GM12878 (cell line): ENCODE data around the gene MYB. TPM values are rescaled to one million over a fixed set of nuclear protein-coding genes. Genes with fewer than 3 reads are reported as not detected.

Experiments
- ATAC-seq: fragments of 200-7000 bp; cut with Tn5 transposase; 3 replicates; pipeline ENCODE4 v1.9.1; 2020; ENCODE audit warnings: mild to moderate bottlenecking, moderate library complexity
- BruUV-seq: library from RNA; stranded (reverse); fragments of 400-500 nt; replicated peaks from 2 replicates; lab custom pipeline; 2021; lab: Mats Ljungman, UMichigan
- CTCF ChIA-PET: fragments of 300-600 bp; sonication (Branson Sonifier 250); formaldehyde crosslinking; extraction: SDS; loops from one replicate; lab custom pipeline; 2021; ENCODE audit warnings: inconsistent platforms; lab: Yijun Ruan, JAX
- POLR2A ChIA-PET: fragments of 350-600 bp; formaldehyde crosslinking; extraction: SDS; loops from one replicate; lab custom pipeline; 2021; ENCODE audit warnings: inconsistent platforms; lab: Charles Lee
- RAD21 ChIA-PET: fragments of 300-600 bp; sonication (Branson Sonifier 250); formaldehyde crosslinking; loops from one replicate; lab custom pipeline; 2023; ENCODE audit warnings: antibody characterized with exemption; ENCODE audit not compliant: unreplicated experiment; lab: Charles Lee
- SMC1A ChIA-PET: fragments of 300-600 bp; sonication (Branson Sonifier 250); formaldehyde crosslinking; loops from one replicate; lab custom pipeline; 2023; ENCODE audit not compliant: unreplicated experiment, uncharacterized antibody; lab: Charles Lee
- DNase-seq: peaks from one replicate; pipeline ENCODE4 v3.0.0-alpha.2; 2011; ENCODE audit warnings: low read depth, low spot score
- FAIRE-seq: peaks from 3 replicates; lab custom pipeline; 2011; peaks lifted over from hg19 to GRCh38; lab: Jason Lieb, UNC
- H2AFZ ChIP-seq: 2 replicates; pipeline ENCODE4 v1.6.0; 2011; ENCODE audit warnings: low read depth, low read length, control low read depth; ENCODE audit not compliant: control insufficient read depth
- H3K27ac ChIP-seq: 2 replicates; pipeline ENCODE4 v1.5.1; 2011; ENCODE audit warnings: control low read depth; ENCODE audit not compliant: control insufficient read depth, insufficient read depth
- H3K27me3 ChIP-seq, 2 experiments: replicated peaks in 1 of 2; 2 replicates each; pipeline versions ENCODE4 v1.6.0 to v1.6.1; 2011; ENCODE audit warnings: low read length in 1 of 2; ENCODE audit not compliant: control insufficient read depth in 2 of 2, insufficient read depth in 2 of 2
- H3K36me3 ChIP-seq, 2 experiments: 2 replicates each; pipeline ENCODE4 v1.5.1; 2011; ENCODE audit warnings: low read length in 1 of 2; ENCODE audit not compliant: control insufficient read depth in 2 of 2, insufficient read depth in 2 of 2
- H3K4me1 ChIP-seq: 2 replicates; pipeline ENCODE4 v1.6.1; 2011; ENCODE audit warnings: mild to moderate bottlenecking, low read length, moderate library complexity, mixed read lengths; ENCODE audit not compliant: control insufficient read depth, insufficient read depth
- H3K4me2 ChIP-seq: 2 replicates; pipeline ENCODE4 v1.6.0; 2011; ENCODE audit warnings: control low read depth; ENCODE audit not compliant: control insufficient read depth, insufficient read depth
- H3K4me3 ChIP-seq: fragments of 200-600 bp; sonication (generic); 2 replicates; pipeline ENCODE4 v1.5.1; 2016
- H3K79me2 ChIP-seq: 2 replicates; pipeline ENCODE4 v1.6.0; 2011; ENCODE audit warnings: low read length; ENCODE audit not compliant: control insufficient read depth, insufficient read depth
- H3K9ac ChIP-seq: 2 replicates; pipeline ENCODE4 v1.8.0; 2011; ENCODE audit warnings: low read length, control low read depth, mixed read lengths; ENCODE audit not compliant: control insufficient read depth, insufficient read depth
- H3K9me3 ChIP-seq: replicated peaks from 3 replicates; pipeline ENCODE4 v1.5.1; 2011; ENCODE audit warnings: mild to moderate bottlenecking, low read length; ENCODE audit not compliant: control insufficient read depth, insufficient read depth
- H4K20me1 ChIP-seq: 2 replicates; pipeline ENCODE4 v1.6.0; 2011; ENCODE audit not compliant: control insufficient read depth, insufficient read depth
- ATF2 ChIP-seq: IDR thresholded peaks from 2 replicates; pipeline ENCODE4 v1.6.1; 2012; ENCODE audit warnings: low read length, inconsistent platforms
- CEBPZ ChIP-seq: fragments of 150-350 bp; IDR thresholded peaks from 2 replicates; pipeline ENCODE4 v1.6.1; 2016; ENCODE audit warnings: low read depth, low read length
- ESRRA ChIP-seq: IDR thresholded peaks from 2 replicates; pipeline ENCODE4 v1.6.1; 2012; ENCODE audit warnings: mild to moderate bottlenecking, low read length, improper control_type of control experiment
- HDAC2 ChIP-seq: fragments of 200-600 bp; sonication (generic); IDR thresholded peaks from 2 replicates; pipeline ENCODE4 v1.6.1; 2017
- KAT2A ChIP-seq: conservative IDR thresholded peaks from 2 replicates; pipeline ENCODE4 v1.6.1; 2011; ENCODE audit warnings: low read depth, low read length; ENCODE audit not compliant: control insufficient read depth
- MXI1 ChIP-seq: fragments of 150-350 bp; IDR thresholded peaks from 2 replicates; pipeline ENCODE4 v1.6.1; 2011; ENCODE audit warnings: low read depth, mild to moderate bottlenecking, inconsistent platforms, low read length, improper control_type of control experiment
- POLR2AphosphoS2 ChIP-seq: IDR thresholded peaks from 2 replicates; pipeline ENCODE4 v1.6.1; 2011; ENCODE audit warnings: low read depth, mild to moderate bottlenecking, low read length, improper control_type of control experiment, moderate library complexity
- SPI1 ChIP-seq: IDR thresholded peaks from 2 replicates; pipeline ENCODE4 v1.6.1; 2011; ENCODE audit warnings: low read depth, mild to moderate bottlenecking, low read length, moderate library complexity, borderline replicate concordance; ENCODE audit not compliant: insufficient read depth
- WRNIP1 ChIP-seq: IDR thresholded peaks from 2 replicates; pipeline ENCODE4 v1.6.1; 2011; ENCODE audit warnings: low read depth, low read length, improper control_type of control experiment, borderline replicate concordance
- WGBS: methylation state at CpG from one replicate; pipeline ENCODE4 v1.1.6; 2016; ENCODE audit warnings: low lambda C conversion rate; ENCODE audit not compliant: insufficient replicate concordance, insufficient coverage; ENCODE audit errors: missing lambda C conversion rate; 5-methylcytosine and 5-hydroxymethylcytosine counted together
- in situ Hi-C: fragments of 300-500 bp; cut with MboI; formaldehyde crosslinking; loops from 9 replicates; pipeline ENCODE4 v1.14.3; 2018; ENCODE audit warnings: mixed read lengths
- intact Hi-C: fragments of 100-400 bp; cut with micrococcal nuclease; formaldehyde crosslinking; loops from one replicate; pipeline ENCODE4 v1.14.2; 2022; ENCODE audit not compliant: unreplicated experiment
- polyA plus RNA-seq, 11 experiments: library from polyadenylated mRNA; depleted of rRNA in 4 of 11; unstranded in 6 of 11; stranded (reverse) in 5 of 11; fragments of >200 nt; fragmentation: Nextera tagmentation in 4 of 11; fragmentation: Illumina TruSeq in 1 of 11; extraction: Ambion mirVana in 4 of 11; extraction: Trizol in 1 of 11; gene quantifications; 1 replicate in 1 of 11; 2 replicates in 10 of 11; pipeline versions ENCODE4 v1.2.1 to v1.2.3, GENCODE V29; 2011 to 2016; ENCODE audit warnings: inconsistent platforms in 2 of 11, missing spikeins in 2 of 11, low read depth in 1 of 11
- total RNA-seq, 4 experiments: library from RNA; depleted of rRNA in 3 of 4; stranded (reverse); fragments of >200 nt in 3 of 4; fragmentation: Illumina TruSeq in 1 of 4; extraction: Trizol in 1 of 4; gene quantifications; 2 replicates each; pipeline versions ENCODE4 v1.2.1 to v1.2.3, GENCODE V29; 2013 to 2021
- TF ChIP-seq, protein P1 (sequence below): fragments of 450-650 bp; IDR thresholded peaks from 2 replicates; pipeline ENCODE4 v1.6.1; 2018; ENCODE audit warnings: mild to moderate bottlenecking, low read depth, moderate library complexity; ENCODE audit not compliant: partially characterized antibody

The MYB gene
- total and polyA plus RNA-seq, 10 of the 15 experiments (the other 5 are each of a cell fraction or from before 2014, with no cell fraction given), result 7.0 to 29.8 (median 21.5) TPM

- RAD21 ChIA-PET, result interaction anchor here (0.6 to 5.9 kb wide), 16 partner anchors 9 to 294 kb away, joined by 3 to 75 read pairs (median 6); partner anchors contain the start of gene HBS1L
These were observed 39.9 kb upstream of the MYB start for GRCh38 chr6:135141182-135141581.

More at GRCh38 chr6:135141182-135141581, 39.9 kb upstream of the MYB start:
- no peak overlapping the region for H3K9ac ChIP-seq
- no peaks in the 10 kb centered on the region for H3K36me3 ChIP-seq
- H3K27me3 ChIP-seq, result no peaks in the 10 kb centered on the region
- H3K4me1 ChIP-seq, result peaks cover 34% of the 10 kb centered on the region
- CTCF ChIA-PET, result interaction anchor here (0.7 to 7.0 kb wide), 14 partner anchors 12 to 296 kb away, joined by 3 to 149 read pairs (median 5); partner anchors contain the start of gene MYB
- FAIRE-seq (no peak), DNase-seq (no peak), ATAC-seq (no peak)
- H3K9me3 ChIP-seq, result no peaks in the 10 kb centered on the region
- BruUV-seq, result no TSS peak
- SMC1A ChIA-PET, result interaction anchor here (0.5 to 6.8 kb wide), 21 partner anchors 9 to 282 kb away, joined by 3 to 133 read pairs (median 9); partner anchors contain the start of genes HBS1L and MYB
- 83% methylated on average over 4 of the region's 4 CpGs for WGBS
- in situ Hi-C loops (no loop called here), intact Hi-C loops (no loop called here)
- H3K4me2 ChIP-seq, result no peak overlapping the region
- H3K79me2 ChIP-seq, result no peaks in the 10 kb centered on the region
- no peak overlapping the region for H2AFZ ChIP-seq
- no peak overlapping the region for H3K27ac ChIP-seq
- no peaks in the 10 kb centered on the region for H4K20me1 ChIP-seq
- TF ChIP-seq HDAC2 (no peak), ATF2 (no peak), WRNIP1 (no peak), MXI1 (no peak), POLR2AphosphoS2 (no peak), KAT2A (no peak), CEBPZ (no peak), SPI1 (no peak), ESRRA (no peak)
- TF ChIP-seq, protein P1, sequence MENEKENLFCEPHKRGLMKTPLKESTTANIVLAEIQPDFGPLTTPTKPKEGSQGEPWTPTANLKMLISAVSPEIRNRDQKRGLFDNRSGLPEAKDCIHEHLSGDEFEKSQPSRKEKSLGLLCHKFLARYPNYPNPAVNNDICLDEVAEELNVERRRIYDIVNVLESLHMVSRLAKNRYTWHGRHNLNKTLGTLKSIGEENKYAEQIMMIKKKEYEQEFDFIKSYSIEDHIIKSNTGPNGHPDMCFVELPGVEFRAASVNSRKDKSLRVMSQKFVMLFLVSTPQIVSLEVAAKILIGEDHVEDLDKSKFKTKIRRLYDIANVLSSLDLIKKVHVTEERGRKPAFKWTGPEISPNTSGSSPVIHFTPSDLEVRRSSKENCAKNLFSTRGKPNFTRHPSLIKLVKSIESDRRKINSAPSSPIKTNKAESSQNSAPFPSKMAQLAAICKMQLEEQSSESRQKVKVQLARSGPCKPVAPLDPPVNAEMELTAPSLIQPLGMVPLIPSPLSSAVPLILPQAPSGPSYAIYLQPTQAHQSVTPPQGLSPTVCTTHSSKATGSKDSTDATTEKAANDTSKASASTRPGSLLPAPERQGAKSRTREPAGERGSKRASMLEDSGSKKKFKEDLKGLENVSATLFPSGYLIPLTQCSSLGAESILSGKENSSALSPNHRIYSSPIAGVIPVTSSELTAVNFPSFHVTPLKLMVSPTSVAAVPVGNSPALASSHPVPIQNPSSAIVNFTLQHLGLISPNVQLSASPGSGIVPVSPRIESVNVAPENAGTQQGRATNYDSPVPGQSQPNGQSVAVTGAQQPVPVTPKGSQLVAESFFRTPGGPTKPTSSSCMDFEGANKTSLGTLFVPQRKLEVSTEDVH, result no peak
- POLR2A ChIA-PET, result interaction anchor here (0.6 to 1.3 kb wide), 7 partner anchors 9 to 86 kb away, joined by 3 to 5 read pairs (median 4); partner anchors contain the start of gene HBS1L
- no peak overlapping the region for H3K4me3 ChIP-seq
